Parathyroid adenoma (tissue), 2 donors: ENCODE measurements around the gene STX1B.

Source experiments
- H2AFZ ChIP-seq: fragments of 300-600 bp; sonication (generic); one replicate; pipeline ENCODE4 v1.7.0; 2017; ENCODE audit warnings: antibody characterized with exemption, mild to moderate bottlenecking
- H3K27ac ChIP-seq: fragments of 300-600 bp; sonication (generic); one replicate; pipeline ENCODE4 v1.7.0; 2017
- H3K27me3 ChIP-seq: fragments of 300-600 bp; sonication (generic); one replicate; pipeline ENCODE4 v1.7.0; 2017; ENCODE audit warnings: low read length; ENCODE audit not compliant: control insufficient read depth, insufficient read depth
- H3K36me3 ChIP-seq: fragments of 300-600 bp; sonication (generic); one replicate; pipeline ENCODE4 v1.7.0; 2017; ENCODE audit warnings: low read length; ENCODE audit not compliant: control insufficient read depth, insufficient read depth
- H3K4me1 ChIP-seq: fragments of 300-600 bp; sonication (generic); one replicate; pipeline ENCODE4 v1.7.0; 2017; ENCODE audit warnings: control low read depth
- H3K4me2 ChIP-seq: fragments of 300-600 bp; sonication (generic); one replicate; pipeline ENCODE4 v1.7.0; 2017; ENCODE audit warnings: low read length
- H3K4me3 ChIP-seq: fragments of 300-600 bp; sonication (generic); one replicate; pipeline ENCODE4 v1.7.0; 2017; ENCODE audit warnings: low read depth, low read length
- H3K79me2 ChIP-seq: fragments of 300-600 bp; sonication (generic); one replicate; pipeline ENCODE4 v1.7.0; 2017; ENCODE audit warnings: control low read depth
- H3K9ac ChIP-seq: fragments of 300-600 bp; sonication (generic); one replicate; pipeline ENCODE4 v1.7.0; 2017; ENCODE audit warnings: mild to moderate bottlenecking
- H3K9me3 ChIP-seq: fragments of 300-600 bp; sonication (generic); one replicate; pipeline ENCODE4 v1.7.0; 2017; ENCODE audit warnings: low read length; ENCODE audit not compliant: control insufficient read depth
- CTCF ChIP-seq: fragments of 300-600 bp; sonication (generic); IDR thresholded peaks from one replicate; pipeline ENCODE4 v1.7.0; 2017; ENCODE audit warnings: antibody characterized with exemption, mild to moderate bottlenecking
- donor health status: primary hyperparathyroidism.

STX1B gene

GRCh38 chr16:31033709-31034492 lies 23.5 kb upstream of the STX1B start:
- Histone ChIP-seq H3K9ac (no peak overlapping the region), H3K4me3 (peak overlapping the region; percentile 95), H3K27ac (peak overlapping the region; percentile 91), H3K79me2 (peaks cover 5% of the 10 kb centered on the region), H3K9me3 (no peaks in the 10 kb centered on the region), H3K4me2 (peak overlapping the region; percentile 100), H2AFZ (peak overlapping the region; percentile 98), H3K27me3 (no peaks in the 10 kb centered on the region), H3K36me3 (no peaks in the 10 kb centered on the region), H3K4me1 (peaks cover 9% of the 10 kb centered on the region)
- TF ChIP-seq CTCF = no peak

GRCh38 chr16:31032736-31033708 lies 22.6 kb upstream of the STX1B start, which contains the start of gene STX4:
STX4 (plus strand) TSS chr16:31033558; CDS start chr16:31033806, 248 bp downstream.
- Histone ChIP-seq H3K4me2 (peak within 1 kb of the TSS; percentile 100), H3K27ac (peak within 1 kb of the TSS; percentile 91), H3K79me2 (peaks cover 5% of the 10 kb centered on the region), H3K4me1 (peaks cover 9% of the 10 kb centered on the region), H3K27me3 (no peaks in the 10 kb centered on the region), H2AFZ (peak within 1 kb of the TSS; percentile 98), H3K9ac (peak within 1 kb of the TSS; percentile 21), H3K36me3 (no peaks in the 10 kb centered on the region), H3K9me3 (no peaks in the 10 kb centered on the region), H3K4me3 (peak within 1 kb of the TSS; percentile 95)
- TF ChIP-seq CTCF = no peak

- Histone ChIP-seq H3K4me3 (no peak overlapping the region), H3K9ac (no peak overlapping the region)
- TF ChIP-seq CTCF = no peak
Observed at GRCh38 chr16:31031276-31031675, 20.8 kb upstream of the STX1B start.

GRCh38 chr16:31029272-31029671 lies 18.8 kb upstream of the STX1B start:
- no peak overlapping the region for H2AFZ ChIP-seq
- H3K27me3 ChIP-seq = no peaks in the 10 kb centered on the region
- no peaks in the 10 kb centered on the region for H3K9me3 ChIP-seq
- H3K4me1 ChIP-seq = peaks cover 3% of the 10 kb centered on the region
- no peaks in the 10 kb centered on the region for H3K36me3 ChIP-seq
- H3K4me2 ChIP-seq = no peak overlapping the region
- H3K27ac ChIP-seq = no peak overlapping the region
- H3K4me3 ChIP-seq = no peak overlapping the region
- no peaks in the 10 kb centered on the region for H3K79me2 ChIP-seq
- no peak overlapping the region for H3K9ac ChIP-seq
- TF ChIP-seq CTCF = no peak

More at GRCh38 chr16:31031276-31031675, 20.8 kb upstream of the STX1B start:
- H3K4me1 ChIP-seq = peaks cover 9% of the 10 kb centered on the region
- peaks cover 4% of the 10 kb centered on the region for H3K79me2 ChIP-seq
- no peak overlapping the region for H2AFZ ChIP-seq
- no peak overlapping the region for H3K4me2 ChIP-seq
- no peak overlapping the region for H3K27ac ChIP-seq
- no peaks in the 10 kb centered on the region for H3K9me3 ChIP-seq
- no peaks in the 10 kb centered on the region for H3K27me3 ChIP-seq
- no peaks in the 10 kb centered on the region for H3K36me3 ChIP-seq
